Keratinocyte (primary cell): Measurements from ENCODE around the gene DYNLT2. TPM values are rescaled to one million over a fixed set of nuclear protein-coding genes. Genes with fewer than 3 reads are reported as not detected.

Source experiments
- DNase-seq: peaks from one replicate; pipeline ENCODE4 v3.0.0-alpha.2; 2011; ENCODE audit warnings: low read depth, missing footprints, low spot score
- FAIRE-seq: peaks from 2 replicates; lab custom pipeline; 2011; peaks lifted over from hg19 to GRCh38; lab: Jason Lieb, UNC
- H2AFZ ChIP-seq: 2 replicates; pipeline ENCODE4 v1.6.0; 2012; ENCODE audit warnings: low read length, control low read depth, inconsistent platforms; ENCODE audit not compliant: control insufficient read depth
- H3K27ac ChIP-seq: 2 replicates; pipeline ENCODE4 v1.5.1; 2011; ENCODE audit warnings: low read length; ENCODE audit not compliant: control insufficient read depth, insufficient read depth
- H3K27me3 ChIP-seq: 3 replicates; pipeline ENCODE4 v1.6.0; 2011; ENCODE audit warnings: low read length; ENCODE audit not compliant: control insufficient read depth, insufficient read depth; ENCODE audit errors: extremely low read depth
- H3K36me3 ChIP-seq, 2 experiments: 2 replicates in 1 of 2; 3 replicates in 1 of 2; pipeline ENCODE4 v1.5.1; 2011; ENCODE audit warnings: low read length in 2 of 2, mild to moderate bottlenecking in 1 of 2; ENCODE audit not compliant: control insufficient read depth in 2 of 2, insufficient read depth in 2 of 2; ENCODE audit errors: extremely low read depth in 1 of 2
- H3K4me1 ChIP-seq: 3 replicates; pipeline ENCODE4 v1.5.1; 2011; ENCODE audit warnings: low read length; ENCODE audit not compliant: control insufficient read depth, insufficient read depth; ENCODE audit errors: extremely low read depth
- H3K4me2 ChIP-seq: 3 replicates; pipeline ENCODE4 v1.6.0; 2011; ENCODE audit warnings: low read depth, low read length; ENCODE audit not compliant: control insufficient read depth, insufficient read depth; ENCODE audit errors: extremely low read depth
- H3K4me3 ChIP-seq, 3 experiments: fragments of 200-600 bp in 1 of 3; sonication (generic) in 1 of 3; 2 replicates in 2 of 3; 3 replicates in 1 of 3; pipeline ENCODE4 v1.5.1; 2011 to 2016; ENCODE audit warnings: low read length in 3 of 3, mild to moderate bottlenecking in 3 of 3, control low read depth in 2 of 3, inconsistent platforms in 1 of 3, low read depth in 1 of 3, mixed read lengths in 1 of 3, mixed run types in 1 of 3, moderate library complexity in 1 of 3; ENCODE audit not compliant: control insufficient read depth in 2 of 3, insufficient read depth in 2 of 3; ENCODE audit errors: extremely low read depth in 1 of 3
- H3K79me2 ChIP-seq: 2 replicates; pipeline ENCODE4 v1.6.0; 2012; ENCODE audit warnings: low read length; ENCODE audit not compliant: control insufficient read depth, insufficient read depth
- H3K9ac ChIP-seq: 3 replicates; pipeline ENCODE4 v1.6.0; 2011; ENCODE audit warnings: low read length; ENCODE audit not compliant: control insufficient read depth, insufficient read depth; ENCODE audit errors: extremely low read depth
- H3K9me1 ChIP-seq: 3 replicates; pipeline ENCODE4 v1.6.0; 2011; ENCODE audit warnings: low read length; ENCODE audit not compliant: control insufficient read depth, insufficient read depth; ENCODE audit errors: extremely low read depth
- H3K9me3 ChIP-seq: 2 replicates; pipeline ENCODE4 v1.5.1; 2012; ENCODE audit warnings: low read depth, low read length; ENCODE audit not compliant: control insufficient read depth
- H4K20me1 ChIP-seq: 3 replicates; pipeline ENCODE4 v1.6.0; 2011; ENCODE audit warnings: low read length; ENCODE audit not compliant: control insufficient read depth, insufficient read depth; ENCODE audit errors: extremely low read depth
- EZH2 ChIP-seq: IDR thresholded peaks from one replicate; pipeline ENCODE4 v1.6.1; 2012; ENCODE audit warnings: inconsistent platforms, mild to moderate bottlenecking, low read length, moderate library complexity
- dilution Hi-C: fragments of 300-500 bp; cut with MboI; formaldehyde crosslinking; loops from one replicate; pipeline ENCODE4 v1.7.0; 2020; ENCODE audit warnings: low sequenced_read_pairs; ENCODE audit not compliant: extremely low pct_ligation_motif_present
- polyA plus RNA-seq, 5 experiments: library from polyadenylated mRNA; depleted of rRNA in 3 of 5; stranded (reverse) in 3 of 5; stranded (forward) in 1 of 5; unstranded in 1 of 5; fragments of >200 nt; gene quantifications; 1 replicate in 1 of 5; 2 replicates in 3 of 5; 3 replicates in 1 of 5; pipeline versions ENCODE4 v1.2.1 to v1.2.3, GENCODE V29; 2011 to 2012; ENCODE audit warnings: missing spikeins in 2 of 5, low read depth in 1 of 5, low replicate concordance in 1 of 5
- TF ChIP-seq, protein P1 (sequence below), 3 experiments: IDR thresholded peaks in 1 of 3; conservative IDR thresholded peaks in 1 of 3; optimal IDR thresholded peaks in 1 of 3; 2 replicates in 2 of 3; 3 replicates in 1 of 3; pipeline versions ENCODE3 to v1.5.1; 2011; ENCODE audit warnings: low read length in 3 of 3, mild to moderate bottlenecking in 3 of 3, moderate library complexity in 2 of 3, control low read depth in 1 of 3, inconsistent platforms in 1 of 3; ENCODE audit not compliant: insufficient read depth in 2 of 3; ENCODE audit errors: extremely low read depth in 1 of 3

Gene DYNLT2
- polyA plus RNA-seq, 1 donor (not counting 4 experiments of a cell fraction or from before 2014, with no cell fraction given): 0.58 TPM

DNA sequence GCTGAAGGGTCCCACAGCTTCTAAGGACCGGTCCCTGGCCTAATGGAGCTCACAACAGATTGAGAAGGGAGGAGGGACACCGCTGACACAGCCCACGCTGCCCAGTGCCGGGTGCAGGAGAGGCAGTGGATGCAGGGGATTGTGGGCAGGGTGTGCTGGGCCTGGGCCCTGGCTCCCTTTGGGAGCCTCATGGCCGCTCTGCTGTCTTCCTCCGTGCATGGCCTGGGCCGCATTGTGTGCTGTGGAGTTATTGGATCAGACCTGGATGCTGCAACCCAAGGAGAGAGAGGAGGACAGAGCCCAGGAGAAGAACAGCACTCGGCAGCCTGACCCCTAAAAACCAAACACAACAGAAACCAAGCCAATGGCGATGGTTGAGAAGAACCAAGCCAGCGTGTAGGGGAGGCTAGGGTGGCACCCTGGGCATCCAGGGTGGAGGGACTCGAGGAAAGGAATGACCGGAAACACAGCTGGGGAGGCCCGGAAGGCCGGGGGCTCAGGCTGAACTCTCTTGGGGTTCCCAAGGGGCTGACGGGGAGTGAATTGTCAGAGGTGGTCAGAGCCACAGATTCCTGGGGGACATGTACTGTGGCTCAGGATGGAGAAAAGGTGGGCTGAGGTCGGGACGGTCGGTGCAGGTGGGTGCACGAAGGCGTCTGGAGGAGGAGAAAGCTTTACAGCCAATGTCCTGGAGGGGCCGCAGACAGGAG, 41.1 kb upstream of the DYNLT2 start:
- Histone ChIP-seq H3K4me2 (no peak overlapping the region), H3K4me3 (no peak overlapping the region), H3K9me1 (no peaks in the 10 kb centered on the region), H3K4me1 (peaks cover 13% of the 10 kb centered on the region), H2AFZ (no peak overlapping the region), H3K9ac (no peak overlapping the region), H3K36me3 (no peaks in the 10 kb centered on the region), H3K27me3 (peaks cover 4% of the 10 kb centered on the region), H3K79me2 (no peaks in the 10 kb centered on the region), H3K9me3 (no peaks in the 10 kb centered on the region), H4K20me1 (no peaks in the 10 kb centered on the region), H3K27ac (no peak overlapping the region)
- FAIRE-seq (no peak), DNase-seq (no peak)
- dilution Hi-C loops: no loop called here
- TF ChIP-seq, protein P1, sequence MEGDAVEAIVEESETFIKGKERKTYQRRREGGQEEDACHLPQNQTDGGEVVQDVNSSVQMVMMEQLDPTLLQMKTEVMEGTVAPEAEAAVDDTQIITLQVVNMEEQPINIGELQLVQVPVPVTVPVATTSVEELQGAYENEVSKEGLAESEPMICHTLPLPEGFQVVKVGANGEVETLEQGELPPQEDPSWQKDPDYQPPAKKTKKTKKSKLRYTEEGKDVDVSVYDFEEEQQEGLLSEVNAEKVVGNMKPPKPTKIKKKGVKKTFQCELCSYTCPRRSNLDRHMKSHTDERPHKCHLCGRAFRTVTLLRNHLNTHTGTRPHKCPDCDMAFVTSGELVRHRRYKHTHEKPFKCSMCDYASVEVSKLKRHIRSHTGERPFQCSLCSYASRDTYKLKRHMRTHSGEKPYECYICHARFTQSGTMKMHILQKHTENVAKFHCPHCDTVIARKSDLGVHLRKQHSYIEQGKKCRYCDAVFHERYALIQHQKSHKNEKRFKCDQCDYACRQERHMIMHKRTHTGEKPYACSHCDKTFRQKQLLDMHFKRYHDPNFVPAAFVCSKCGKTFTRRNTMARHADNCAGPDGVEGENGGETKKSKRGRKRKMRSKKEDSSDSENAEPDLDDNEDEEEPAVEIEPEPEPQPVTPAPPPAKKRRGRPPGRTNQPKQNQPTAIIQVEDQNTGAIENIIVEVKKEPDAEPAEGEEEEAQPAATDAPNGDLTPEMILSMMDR (optimal IDR thresholded peaks at IDR 0.05 in 1 of 3, IDR thresholded peaks at IDR 0.05 in 1 of 3, conservative IDR thresholded peaks at IDR 0.05 in 1 of 3; ENCODE audit: extremely low read depth in 1 of 3, insufficient read depth in 2 of 3, low read length in 3 of 3): no peak
- no peak for TF ChIP-seq EZH2

DNA sequence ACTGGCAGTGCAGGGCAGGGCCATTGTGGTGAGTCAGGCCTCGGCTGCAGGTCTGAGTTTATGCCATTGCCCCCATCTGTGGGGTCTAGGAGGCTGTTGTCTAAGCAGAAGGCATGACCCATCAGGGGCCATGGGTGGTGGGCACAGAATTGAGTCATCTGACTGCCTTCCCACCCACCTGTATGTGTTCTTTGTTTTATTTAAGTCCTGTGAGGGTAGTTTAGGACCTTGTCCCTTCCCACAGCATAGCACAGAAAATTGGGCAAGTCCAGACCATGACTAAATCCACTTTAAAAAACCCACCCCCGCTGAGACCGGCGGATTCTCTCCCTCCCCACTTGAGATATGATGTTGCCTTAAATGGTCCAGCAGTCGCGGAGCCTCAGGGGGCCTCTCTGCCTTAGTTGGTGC, 40.4 kb upstream of the DYNLT2 start:
- H3K4me3 ChIP-seq: no peak overlapping the region
- FAIRE-seq (no peak), DNase-seq (no peak)
- H3K4me1 ChIP-seq: peaks cover 13% of the 10 kb centered on the region
- no peaks in the 10 kb centered on the region for H3K9me3 ChIP-seq
- peaks cover 4% of the 10 kb centered on the region for H3K27me3 ChIP-seq
- H3K36me3 ChIP-seq: no peaks in the 10 kb centered on the region
- dilution Hi-C loops: no loop called here
- no peak overlapping the region for H3K27ac ChIP-seq
- H3K9ac ChIP-seq: no peak overlapping the region
- no peak overlapping the region for H2AFZ ChIP-seq
- no peaks in the 10 kb centered on the region for H4K20me1 ChIP-seq
- no peaks in the 10 kb centered on the region for H3K79me2 ChIP-seq
- no peak for TF ChIP-seq EZH2
- TF ChIP-seq, protein P1 (optimal IDR thresholded peaks at IDR 0.05 in 1 of 3, IDR thresholded peaks at IDR 0.05 in 1 of 3, conservative IDR thresholded peaks at IDR 0.05 in 1 of 3; ENCODE audit: extremely low read depth in 1 of 3, insufficient read depth in 2 of 3, low read length in 3 of 3): no peak
- no peak overlapping the region for H3K4me2 ChIP-seq
- no peaks in the 10 kb centered on the region for H3K9me1 ChIP-seq
